GM12878 (cell line): ENCODE data around the gene GH1. TPM values are rescaled to one million over a fixed set of nuclear protein-coding genes. Genes with fewer than 3 reads are reported as not detected.

Experiments
- ATAC-seq: fragments of 200-7000 bp; cut with Tn5 transposase; 3 replicates; pipeline ENCODE4 v1.9.1; 2020; ENCODE audit warnings: mild to moderate bottlenecking, moderate library complexity
- BruUV-seq: library from RNA; stranded (reverse); fragments of 400-500 nt; replicated peaks from 2 replicates; lab custom pipeline; 2021; lab: Mats Ljungman, UMichigan
- CTCF ChIA-PET: fragments of 300-600 bp; sonication (Branson Sonifier 250); formaldehyde crosslinking; extraction: SDS; loops from one replicate; lab custom pipeline; 2021; ENCODE audit warnings: inconsistent platforms; lab: Yijun Ruan, JAX
- POLR2A ChIA-PET: fragments of 350-600 bp; formaldehyde crosslinking; extraction: SDS; loops from one replicate; lab custom pipeline; 2021; ENCODE audit warnings: inconsistent platforms; lab: Charles Lee
- RAD21 ChIA-PET: fragments of 300-600 bp; sonication (Branson Sonifier 250); formaldehyde crosslinking; loops from one replicate; lab custom pipeline; 2023; ENCODE audit warnings: antibody characterized with exemption; ENCODE audit not compliant: unreplicated experiment; lab: Charles Lee
- SMC1A ChIA-PET: fragments of 300-600 bp; sonication (Branson Sonifier 250); formaldehyde crosslinking; loops from one replicate; lab custom pipeline; 2023; ENCODE audit not compliant: unreplicated experiment, uncharacterized antibody; lab: Charles Lee
- DNase-seq: peaks from one replicate; pipeline ENCODE4 v3.0.0-alpha.2; 2011; ENCODE audit warnings: low read depth, low spot score
- FAIRE-seq: peaks from 3 replicates; lab custom pipeline; 2011; peaks lifted over from hg19 to GRCh38; lab: Jason Lieb, UNC
- H2AFZ ChIP-seq: 2 replicates; pipeline ENCODE4 v1.6.0; 2011; ENCODE audit warnings: low read depth, low read length, control low read depth; ENCODE audit not compliant: control insufficient read depth
- H3K27ac ChIP-seq: 2 replicates; pipeline ENCODE4 v1.5.1; 2011; ENCODE audit warnings: control low read depth; ENCODE audit not compliant: control insufficient read depth, insufficient read depth
- H3K27me3 ChIP-seq, 2 experiments: replicated peaks in 1 of 2; 2 replicates each; pipeline versions ENCODE4 v1.6.0 to v1.6.1; 2011; ENCODE audit warnings: low read length in 1 of 2; ENCODE audit not compliant: control insufficient read depth in 2 of 2, insufficient read depth in 2 of 2
- H3K36me3 ChIP-seq, 2 experiments: 2 replicates each; pipeline ENCODE4 v1.5.1; 2011; ENCODE audit warnings: low read length in 1 of 2; ENCODE audit not compliant: control insufficient read depth in 2 of 2, insufficient read depth in 2 of 2
- H3K4me1 ChIP-seq: 2 replicates; pipeline ENCODE4 v1.6.1; 2011; ENCODE audit warnings: mild to moderate bottlenecking, low read length, moderate library complexity, mixed read lengths; ENCODE audit not compliant: control insufficient read depth, insufficient read depth
- H3K4me2 ChIP-seq: 2 replicates; pipeline ENCODE4 v1.6.0; 2011; ENCODE audit warnings: control low read depth; ENCODE audit not compliant: control insufficient read depth, insufficient read depth
- H3K4me3 ChIP-seq: fragments of 200-600 bp; sonication (generic); 2 replicates; pipeline ENCODE4 v1.5.1; 2016
- H3K79me2 ChIP-seq: 2 replicates; pipeline ENCODE4 v1.6.0; 2011; ENCODE audit warnings: low read length; ENCODE audit not compliant: control insufficient read depth, insufficient read depth
- H3K9ac ChIP-seq: 2 replicates; pipeline ENCODE4 v1.8.0; 2011; ENCODE audit warnings: low read length, control low read depth, mixed read lengths; ENCODE audit not compliant: control insufficient read depth, insufficient read depth
- H3K9me3 ChIP-seq: replicated peaks from 3 replicates; pipeline ENCODE4 v1.5.1; 2011; ENCODE audit warnings: mild to moderate bottlenecking, low read length; ENCODE audit not compliant: control insufficient read depth, insufficient read depth
- H4K20me1 ChIP-seq: 2 replicates; pipeline ENCODE4 v1.6.0; 2011; ENCODE audit not compliant: control insufficient read depth, insufficient read depth
- BACH1 ChIP-seq: fragments of 450-650 bp; IDR thresholded peaks from 2 replicates; pipeline ENCODE4 v1.6.1; 2017; ENCODE audit warnings: mild to moderate bottlenecking, borderline replicate concordance
- BCL11A ChIP-seq: IDR thresholded peaks from 2 replicates; pipeline ENCODE4 v1.6.1; 2011; ENCODE audit warnings: low read depth, low read length
- HDAC6 ChIP-seq: fragments of 200-600 bp; sonication (generic); IDR thresholded peaks from one replicate; pipeline ENCODE4 v1.8.0; 2017; ENCODE audit warnings: antibody characterized with exemption; ENCODE audit not compliant: unreplicated experiment
- IKZF1 ChIP-seq: fragments of 450-650 bp; conservative IDR thresholded peaks from 2 replicates; pipeline ENCODE4 v1.6.1; 2017; ENCODE audit warnings: antibody characterized with exemption, mild to moderate bottlenecking
- NFYB ChIP-seq: IDR thresholded peaks from 2 replicates; pipeline ENCODE4 v1.6.1; 2011; ENCODE audit warnings: low read depth, mild to moderate bottlenecking, low read length, improper control_type of control experiment, moderate library complexity; ENCODE audit not compliant: insufficient read depth
- NR2C1 ChIP-seq: fragments of 450-650 bp; IDR thresholded peaks from 2 replicates; pipeline ENCODE4 v1.6.1; 2017; ENCODE audit warnings: antibody characterized with exemption, mild to moderate bottlenecking, moderate library complexity
- POLR2A ChIP-seq: IDR thresholded peaks from 2 replicates; pipeline ENCODE4 v1.6.1; 2011; ENCODE audit warnings: low read depth, mild to moderate bottlenecking, low read length
- POU2F2 ChIP-seq: IDR thresholded peaks from 3 replicates; pipeline ENCODE4 v1.6.1; 2011; ENCODE audit warnings: low read depth, mild to moderate bottlenecking, low read length, borderline replicate concordance
- TARDBP ChIP-seq: IDR thresholded peaks from 2 replicates; pipeline ENCODE4 v1.6.1; 2016; ENCODE audit warnings: borderline replicate concordance
- WGBS: methylation state at CpG from one replicate; pipeline ENCODE4 v1.1.6; 2016; ENCODE audit warnings: low lambda C conversion rate; ENCODE audit not compliant: insufficient replicate concordance, insufficient coverage; ENCODE audit errors: missing lambda C conversion rate; 5-methylcytosine and 5-hydroxymethylcytosine counted together
- in situ Hi-C: fragments of 300-500 bp; cut with MboI; formaldehyde crosslinking; loops from 9 replicates; pipeline ENCODE4 v1.14.3; 2018; ENCODE audit warnings: mixed read lengths
- intact Hi-C: fragments of 100-400 bp; cut with micrococcal nuclease; formaldehyde crosslinking; loops from one replicate; pipeline ENCODE4 v1.14.2; 2022; ENCODE audit not compliant: unreplicated experiment
- polyA plus RNA-seq, 11 experiments: library from polyadenylated mRNA; depleted of rRNA in 4 of 11; unstranded in 6 of 11; stranded (reverse) in 5 of 11; fragments of >200 nt; fragmentation: Nextera tagmentation in 4 of 11; fragmentation: Illumina TruSeq in 1 of 11; extraction: Ambion mirVana in 4 of 11; extraction: Trizol in 1 of 11; gene quantifications; 1 replicate in 1 of 11; 2 replicates in 10 of 11; pipeline versions ENCODE4 v1.2.1 to v1.2.3, GENCODE V29; 2011 to 2016; ENCODE audit warnings: inconsistent platforms in 2 of 11, missing spikeins in 2 of 11, low read depth in 1 of 11
- total RNA-seq, 4 experiments: library from RNA; depleted of rRNA in 3 of 4; stranded (reverse); fragments of >200 nt in 3 of 4; fragmentation: Illumina TruSeq in 1 of 4; extraction: Trizol in 1 of 4; gene quantifications; 2 replicates each; pipeline versions ENCODE4 v1.2.1 to v1.2.3, GENCODE V29; 2013 to 2021
- TF ChIP-seq, protein P1 (sequence below): fragments of 450-650 bp; formaldehyde crosslinking; IDR thresholded peaks from 2 replicates; pipeline ENCODE4 v1.4.0; 2020; ENCODE audit warnings: mild to moderate bottlenecking, moderate library complexity

GH1 gene
- total and polyA plus RNA-seq, 10 of the 15 experiments (the other 5 are each of a cell fraction or from before 2014, with no cell fraction given), result 0.13 to 0.42 TPM; not detected in 8

GRCh38 chr17:63926164-63926563, 7.5 kb upstream of the GH1 start:
- WGBS, result 93% methylated on average over 2 of the region's 2 CpGs
- CTCF ChIA-PET, result interaction anchor here (1.2 to 17.4 kb wide), 5 partner anchors 20 to 207 kb away, joined by 3 to 481 read pairs (median 11); partner anchors contain the start of gene ICAM2
- H3K4me2 ChIP-seq, result no peak overlapping the region
- in situ Hi-C loops (no loop called here), intact Hi-C loops (no loop called here)
- no peak overlapping the region; the same call in 1 of the 2 replicates for H3K27ac ChIP-seq
- H3K36me3 ChIP-seq, result peaks cover 7 to 11% of the 10 kb centered on the region in 2 experiments; a peak in 2 of 4 replicates
- FAIRE-seq, result no peak
- no peak overlapping the region; the same call in 1 of the 2 replicates for H2AFZ ChIP-seq
- no peaks in the 10 kb centered on the region for H3K9me3 ChIP-seq
- no peak for ATAC-seq
- H3K4me3 ChIP-seq, result no peak overlapping the region
- POLR2A ChIA-PET, result interaction anchor here (0.7 to 3.2 kb wide), 4 partner anchors 20 to 374 kb away, joined by 3 to 25 read pairs (median 4); partner anchors contain the start of gene ICAM2
- no peak for DNase-seq
- SMC1A ChIA-PET, result interaction anchor here (0.7 to 14.0 kb wide), 3 partner anchors 11 to 91 kb away, joined by 4 to 248 read pairs (median 4); no protein-coding TSS in a partner anchor
- H3K9ac ChIP-seq, result no peak overlapping the region
- H4K20me1 ChIP-seq, result no peaks in the 10 kb centered on the region
- TF ChIP-seq, protein P1, sequence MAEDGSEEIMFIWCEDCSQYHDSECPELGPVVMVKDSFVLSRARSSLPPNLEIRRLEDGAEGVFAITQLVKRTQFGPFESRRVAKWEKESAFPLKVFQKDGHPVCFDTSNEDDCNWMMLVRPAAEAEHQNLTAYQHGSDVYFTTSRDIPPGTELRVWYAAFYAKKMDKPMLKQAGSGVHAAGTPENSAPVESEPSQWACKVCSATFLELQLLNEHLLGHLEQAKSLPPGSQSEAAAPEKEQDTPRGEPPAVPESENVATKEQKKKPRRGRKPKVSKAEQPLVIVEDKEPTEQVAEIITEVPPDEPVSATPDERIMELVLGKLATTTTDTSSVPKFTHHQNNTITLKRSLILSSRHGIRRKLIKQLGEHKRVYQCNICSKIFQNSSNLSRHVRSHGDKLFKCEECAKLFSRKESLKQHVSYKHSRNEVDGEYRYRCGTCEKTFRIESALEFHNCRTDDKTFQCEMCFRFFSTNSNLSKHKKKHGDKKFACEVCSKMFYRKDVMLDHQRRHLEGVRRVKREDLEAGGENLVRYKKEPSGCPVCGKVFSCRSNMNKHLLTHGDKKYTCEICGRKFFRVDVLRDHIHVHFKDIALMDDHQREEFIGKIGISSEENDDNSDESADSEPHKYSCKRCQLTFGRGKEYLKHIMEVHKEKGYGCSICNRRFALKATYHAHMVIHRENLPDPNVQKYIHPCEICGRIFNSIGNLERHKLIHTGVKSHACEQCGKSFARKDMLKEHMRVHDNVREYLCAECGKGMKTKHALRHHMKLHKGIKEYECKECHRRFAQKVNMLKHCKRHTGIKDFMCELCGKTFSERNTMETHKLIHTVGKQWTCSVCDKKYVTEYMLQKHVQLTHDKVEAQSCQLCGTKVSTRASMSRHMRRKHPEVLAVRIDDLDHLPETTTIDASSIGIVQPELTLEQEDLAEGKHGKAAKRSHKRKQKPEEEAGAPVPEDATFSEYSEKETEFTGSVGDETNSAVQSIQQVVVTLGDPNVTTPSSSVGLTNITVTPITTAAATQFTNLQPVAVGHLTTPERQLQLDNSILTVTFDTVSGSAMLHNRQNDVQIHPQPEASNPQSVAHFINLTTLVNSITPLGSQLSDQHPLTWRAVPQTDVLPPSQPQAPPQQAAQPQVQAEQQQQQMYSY (CRISPR knock-in tag), result no peak
- TF ChIP-seq NFYB (no peak), BCL11A (no peak), HDAC6 (no peak), POU2F2 (no peak), TARDBP (no peak), POLR2A (no peak), BACH1 (no peak), NR2C1 (no peak), IKZF1 (no peak)
- TF ChIP-seq, all 136 proteins: peak for 0
- RAD21 ChIA-PET, result interaction anchor here (0.9 to 3.0 kb wide), 5 partner anchors 20 to 207 kb away, joined by 3 to 29 read pairs (median 4); partner anchors contain the start of gene ICAM2
- Histone ChIP-seq H3K4me1 (peaks cover 50% of the 10 kb centered on the region), H3K79me2 (peaks cover 20% of the 10 kb centered on the region), H3K27me3 (no peaks in the 10 kb centered on the region)
- BruUV-seq, result no TSS peak
